GM10248 (cell line): ENCODE measurements around the gene PEG3.

Source experiments
- CTCF ChIA-PET: fragments of 300-600 bp; sonication (Branson Sonifier 250); formaldehyde crosslinking; extraction: SDS; loops from one replicate; lab custom pipeline; 2021; ENCODE audit warnings: antibody characterized with exemption; lab: Yijun Ruan, JAX
- POLR2A ChIA-PET: fragments of 350-650 bp; sonication (Branson Sonifier 250); formaldehyde crosslinking; extraction: SDS; loops from one replicate; lab custom pipeline; 2020; ENCODE audit warnings: antibody characterized with exemption; lab: Yijun Ruan, JAX
- DNase-seq: peaks from one replicate; pipeline ENCODE4 v3.0.0; 2012; ENCODE audit errors: extremely low spot score
- CTCF ChIP-seq: IDR thresholded peaks from 2 replicates; pipeline ENCODE4 v1.5.1; 2012; ENCODE audit warnings: mild to moderate bottlenecking, low read depth; ENCODE audit errors: extremely low read depth, missing control alignments, control extremely low read depth

Gene PEG3

GRCh38 chr19:56819166-56819565, 21.4 kb downstream of the PEG3 start:
- no peak for DNase-seq
- CTCF ChIA-PET: no interaction called here
- no peak for TF ChIP-seq CTCF
- POLR2A ChIA-PET: no interaction called here

- no peak for TF ChIP-seq CTCF
- CTCF ChIA-PET: no interaction called here
- POLR2A ChIA-PET: no interaction called here
- DNase-seq: no peak
These were observed 25.9 kb downstream of the PEG3 start for GRCh38 chr19:56814656-56815055.

- POLR2A ChIA-PET: no interaction called here
- CTCF ChIA-PET: no interaction called here
- TF ChIP-seq CTCF: no peak
- no peak for DNase-seq
These were observed 27.0 kb downstream of the PEG3 start for GRCh38 chr19:56813531-56813930.

GRCh38 chr19:56811480-56811879, 29.0 kb downstream of the PEG3 start:
- DNase-seq: no peak
- ChIA-PET POLR2A (no interaction called here), CTCF (no interaction called here)
- no peak for TF ChIP-seq CTCF

- ChIA-PET POLR2A (no interaction called here), CTCF (no interaction called here)
- TF ChIP-seq CTCF: no peak
These were observed 30.3 kb downstream of the PEG3 start for GRCh38 chr19:56810260-56810659.

GRCh38 chr19:56808717-56809392, 31.7 kb downstream of the PEG3 start:
- no peak for DNase-seq
- CTCF ChIA-PET: no interaction called here
- no peak for TF ChIP-seq CTCF
- POLR2A ChIA-PET: no interaction called here

More at GRCh38 chr19:56810260-56810659, 30.3 kb downstream of the PEG3 start:
- DNase-seq: no peak

- CTCF ChIA-PET: no interaction called here
- TF ChIP-seq CTCF: no peak
- DNase-seq: no peak
- POLR2A ChIA-PET: no interaction called here
These were observed 33.9 kb downstream of the PEG3 start for GRCh38 chr19:56806639-56807038.
